Measurements from ENCODE around the gene ITGB3. TPM values are rescaled to one million over a fixed set of nuclear protein-coding genes. Genes with fewer than 3 reads are reported as not detected.

ITGB3 gene
- polyA plus RNA-seq, 1 of the 3 experiments (the other 2 are of a cell fraction): 4.6 TPM

GRCh38 chr17:47224966-47225365, 28.7 kb upstream of the ITGB3 start:
- H3K9me3 ChIP-seq: no peaks in the 10 kb centered on the region
- H3K27me3 ChIP-seq (ENCODE audit: insufficient read depth): no peaks in the 10 kb centered on the region
- H3K9ac ChIP-seq: peak overlapping the region; percentile 26; the same call in 1 of the 2 replicates
- H3K36me3 ChIP-seq (replicated peaks in 1 of 2; ENCODE audit: control insufficient read depth in 1 of 2, insufficient read depth in 2 of 2, low read length in 1 of 2): no peaks in the 10 kb centered on the region
- H3K4me1 ChIP-seq (ENCODE audit: control insufficient read depth in 1 of 2, insufficient read depth in 2 of 2, low read depth in 1 of 2, low read length in 1 of 2): peaks cover 3 to 17% of the 10 kb centered on the region in 2 experiments; a peak in 2 of 4 replicates
- H2AFZ ChIP-seq (ENCODE audit: low read depth): peak overlapping the region; percentile 79
- no peaks in the 10 kb centered on the region for H3K9me2 ChIP-seq
- H3K4me3 ChIP-seq (ENCODE audit: low read depth in 2 of 2, low read length in 1 of 2): no peak overlapping the region
- H3F3A ChIP-seq (replicated peaks; ENCODE audit: insufficient read depth): peaks cover 15% of the 10 kb centered on the region
- H3K79me2 ChIP-seq (ENCODE audit: insufficient read depth): no peaks in the 10 kb centered on the region
- 0 out of 2 replicates have a peak, but pooled peaks have one; percentile 26 for TF ChIP-seq PBX3 (IDR thresholded peaks at IDR 0.05)
- no peak for TF ChIP-seq GATA2 (CRISPR knock-in tag; IDR thresholded peaks at IDR 0.05)
- peak overlapping the region; percentile 42 for H3K4me2 ChIP-seq
- ChIA-PET POLR2A (no interaction called here), CTCF (interaction anchor here (1.0 to 8.6 kb wide), 4 partner anchors 17 to 91 kb away, joined by 3 to 57 read pairs (median 3); no protein-coding TSS in a partner anchor)
- WGBS (ENCODE audit: low lambda C conversion rate): 40% methylated on average over 1 of the region's 1 CpG
- no peaks in the 10 kb centered on the region for H4K20me1 ChIP-seq (ENCODE audit: insufficient read depth)
- DNase-seq: no peak
- H3K27ac ChIP-seq (ENCODE audit: low read depth in 2 of 2, low read length in 1 of 2): peak overlapping the region; percentile 41 to 76; a peak in 3 of 4 replicates

- 39% methylated on average over 3 of the region's 3 CpGs for WGBS (ENCODE audit: low lambda C conversion rate)
- Histone ChIP-seq H3K79me2 (ENCODE audit: insufficient read depth) (no peaks in the 10 kb centered on the region), H3K36me3 (replicated peaks in 1 of 2; ENCODE audit: control insufficient read depth in 1 of 2, insufficient read depth in 2 of 2, low read length in 1 of 2) (no peaks in the 10 kb centered on the region), H3K27ac (ENCODE audit: low read depth in 2 of 2, low read length in 1 of 2) (peak overlapping the region; percentile 41 to 76; a peak in 3 of 4 replicates), H3K4me3 (ENCODE audit: low read depth in 2 of 2, low read length in 1 of 2) (no peak overlapping the region), H4K20me1 (ENCODE audit: insufficient read depth) (no peaks in the 10 kb centered on the region), H3K27me3 (ENCODE audit: insufficient read depth) (no peaks in the 10 kb centered on the region), H3K9ac (peak overlapping the region; percentile 26; the same call in 1 of the 2 replicates), H3K4me1 (ENCODE audit: control insufficient read depth in 1 of 2, insufficient read depth in 2 of 2, low read depth in 1 of 2, low read length in 1 of 2) (peaks cover 5 to 17% of the 10 kb centered on the region in 2 experiments; a peak in 2 of 4 replicates), H3K4me2 (peak overlapping the region; percentile 42), H3K9me2 (no peaks in the 10 kb centered on the region), H3K9me3 (no peaks in the 10 kb centered on the region), H2AFZ (ENCODE audit: low read depth) (peak overlapping the region; percentile 79), H3F3A (replicated peaks; ENCODE audit: insufficient read depth) (peaks cover 15% of the 10 kb centered on the region)
- no peak for DNase-seq
- ChIA-PET POLR2A (no interaction called here), CTCF (interaction anchor here (1.0 to 8.6 kb wide), 5 partner anchors 18 to 391 kb away, joined by 3 to 57 read pairs (median 3); no protein-coding TSS in a partner anchor)
- TF ChIP-seq POLR2AphosphoS5 (IDR thresholded peaks at IDR 0.05; ENCODE audit: low read depth, low read length): no peak
- no peak for TF ChIP-seq SMC3 (IDR thresholded peaks at IDR 0.05; ENCODE audit: low read depth, low read length)
- no peak for TF ChIP-seq EZH2phosphoT487 (IDR thresholded peaks at IDR 0.05; ENCODE audit: borderline replicate concordance, low read depth)
- no peak for TF ChIP-seq MAX (IDR thresholded peaks at IDR 0.05; ENCODE audit: low read depth)
- TF ChIP-seq PBX3 (IDR thresholded peaks at IDR 0.05): peak; percentile 75
- TF ChIP-seq FOSL2 (IDR thresholded peaks at IDR 0.05; ENCODE audit: borderline replicate concordance, low read depth): peak; percentile 65; the same call in 1 of the 2 replicates
- TF ChIP-seq RAD21 (IDR thresholded peaks at IDR 0.05; ENCODE audit: low read length): no peak
- TF ChIP-seq TEAD4 (IDR thresholded peaks at IDR 0.05; ENCODE audit: borderline replicate concordance, insufficient read depth): no peak
- no peak for TF ChIP-seq FOXM1 (IDR thresholded peaks at IDR 0.05; ENCODE audit: low read depth)
- no peak for TF ChIP-seq TAF1 (IDR thresholded peaks at IDR 0.05; ENCODE audit: borderline replicate concordance, low read depth, low read length)
- TF ChIP-seq MXI1 (IDR thresholded peaks at IDR 0.05; ENCODE audit: low read depth, low read length): no peak
- no peak for TF ChIP-seq CHD2 (IDR thresholded peaks at IDR 0.05; ENCODE audit: low read length, partially characterized antibody)
- peak; percentile 61; the same call in 1 of the 2 replicates for TF ChIP-seq MEF2A (IDR thresholded peaks at IDR 0.05; ENCODE audit: borderline replicate concordance, low read depth)
- TF ChIP-seq TCF12 (IDR thresholded peaks at IDR 0.05): peak; percentile 73
- TF ChIP-seq NRF1 (IDR thresholded peaks at IDR 0.05; ENCODE audit: low read depth, low read length): no peak
- no peak for TF ChIP-seq IRF3 (IDR thresholded peaks at IDR 0.05; ENCODE audit: low read depth, low read length)
- no peak for TF ChIP-seq ZBTB33 (IDR thresholded peaks at IDR 0.05; ENCODE audit: borderline replicate concordance, low read depth)
- no peak; the same call in 1 of the 2 replicates for TF ChIP-seq JUND (IDR thresholded peaks at IDR 0.05)
- no peak for TF ChIP-seq YY1 (IDR thresholded peaks at IDR 0.05; ENCODE audit: low read depth)
Measured at GRCh38 chr17:47225436-47225858, 28.2 kb upstream of the ITGB3 start.
